ENCODE measurements around the gene PYGB. TPM values are rescaled to one million over a fixed set of nuclear protein-coding genes. Genes with fewer than 3 reads are reported as not detected.

PYGB gene
- total and polyA plus RNA-seq, 2 donors (not counting 1 experiment from before 2014, with no cell fraction given): 22.5 to 30.6 TPM

DNA sequence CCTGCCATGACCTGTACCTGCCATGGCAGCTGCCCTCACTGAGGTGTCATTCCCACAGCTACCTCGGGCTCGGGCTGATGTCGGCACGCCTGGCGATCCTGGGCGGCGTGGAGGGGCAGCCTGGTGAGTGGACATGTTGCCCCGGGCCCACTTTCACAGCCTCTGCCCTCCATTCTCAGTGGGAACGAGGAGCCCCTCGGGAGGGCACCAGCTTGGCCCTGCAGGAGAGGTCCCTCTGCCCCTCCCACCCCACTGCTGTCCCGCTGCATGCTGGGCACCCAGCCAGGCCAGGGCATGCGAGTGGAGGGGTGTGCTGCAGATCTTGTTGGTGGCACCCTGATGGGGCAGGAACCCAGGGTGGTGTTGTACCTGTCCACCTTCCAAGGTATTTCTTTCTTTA lies 29.4 kb upstream of the PYGB start:
- Histone ChIP-seq H3K27me3 (replicated peaks in 1 of 4; ENCODE audit: control extremely low read depth in 1 of 4, control insufficient read depth in 3 of 4, insufficient read depth in 4 of 4, low read length in 3 of 4) (no peaks in the 10 kb centered on the region), H4K20me1 (ENCODE audit: control insufficient read depth, insufficient read depth, low read length, poor library complexity, severe bottlenecking) (no peaks in the 10 kb centered on the region), H3K36me3 (replicated peaks in 1 of 2; ENCODE audit: control extremely low read depth in 1 of 2, control insufficient read depth in 1 of 2, extremely low read depth in 1 of 2, insufficient read depth in 2 of 2, low read length in 1 of 2) (peaks cover 4 to 20% of the 10 kb centered on the region in 2 experiments), H3K9me3 (ENCODE audit: control extremely low read depth in 1 of 3, control insufficient read depth in 2 of 3, insufficient read depth in 1 of 3, low read length in 2 of 3) (no peaks in the 10 kb centered on the region), H3K4me1 (ENCODE audit: control insufficient read depth in 2 of 2, insufficient read depth in 2 of 2, low read length in 2 of 2) (no peaks in the 10 kb centered on the region), H3K4me2 (replicated peaks; ENCODE audit: low read depth, low read length, poor library complexity, severe bottlenecking) (no peak overlapping the region), H3K4me3 (ENCODE audit: control extremely low read depth in 1 of 5, extremely low read depth in 1 of 5, insufficient read depth in 1 of 5, low read depth in 2 of 5, low read length in 4 of 5) (no peak overlapping the region), H3K27ac (ENCODE audit: low read length in 2 of 2) (no peak overlapping the region), H3K79me2 (ENCODE audit: control insufficient read depth, insufficient read depth, low read length) (no peaks in the 10 kb centered on the region), H2AFZ (ENCODE audit: insufficient read depth, low read depth, low read length, poor library complexity, severe bottlenecking) (no peak overlapping the region), H3K9ac (ENCODE audit: low read length) (no peak overlapping the region)
- ChIA-PET POLR2A (no interaction called here), CTCF (no interaction called here)
- H3K27me3 Mint-ChIP-seq: no peaks in the 10 kb centered on the region
- ATAC-seq (ENCODE audit: low read depth): no peak
- no peak overlapping the region for H3K4me3 Mint-ChIP-seq
- intact Hi-C loops (cut with micrococcal nuclease): no loop called here
- H3K9me3 Mint-ChIP-seq (ENCODE audit: insufficient read depth): no peaks in the 10 kb centered on the region
- 95% methylated on average over 7 of the region's 12 CpGs for WGBS (ENCODE audit: insufficient coverage)
- H3K4me1 Mint-ChIP-seq: no peaks in the 10 kb centered on the region
- no peak for DNase-seq
- no peak overlapping the region for H3K27ac Mint-ChIP-seq
- no peak for TF ChIP-seq EZH2 (IDR thresholded peaks at IDR 0.05; ENCODE audit: borderline replicate concordance, insufficient read depth, low read depth, low read length, poor library complexity, severe bottlenecking)
- TF ChIP-seq, protein P1, sequence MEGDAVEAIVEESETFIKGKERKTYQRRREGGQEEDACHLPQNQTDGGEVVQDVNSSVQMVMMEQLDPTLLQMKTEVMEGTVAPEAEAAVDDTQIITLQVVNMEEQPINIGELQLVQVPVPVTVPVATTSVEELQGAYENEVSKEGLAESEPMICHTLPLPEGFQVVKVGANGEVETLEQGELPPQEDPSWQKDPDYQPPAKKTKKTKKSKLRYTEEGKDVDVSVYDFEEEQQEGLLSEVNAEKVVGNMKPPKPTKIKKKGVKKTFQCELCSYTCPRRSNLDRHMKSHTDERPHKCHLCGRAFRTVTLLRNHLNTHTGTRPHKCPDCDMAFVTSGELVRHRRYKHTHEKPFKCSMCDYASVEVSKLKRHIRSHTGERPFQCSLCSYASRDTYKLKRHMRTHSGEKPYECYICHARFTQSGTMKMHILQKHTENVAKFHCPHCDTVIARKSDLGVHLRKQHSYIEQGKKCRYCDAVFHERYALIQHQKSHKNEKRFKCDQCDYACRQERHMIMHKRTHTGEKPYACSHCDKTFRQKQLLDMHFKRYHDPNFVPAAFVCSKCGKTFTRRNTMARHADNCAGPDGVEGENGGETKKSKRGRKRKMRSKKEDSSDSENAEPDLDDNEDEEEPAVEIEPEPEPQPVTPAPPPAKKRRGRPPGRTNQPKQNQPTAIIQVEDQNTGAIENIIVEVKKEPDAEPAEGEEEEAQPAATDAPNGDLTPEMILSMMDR (IDR thresholded peaks at IDR 0.05): no peak

DNA sequence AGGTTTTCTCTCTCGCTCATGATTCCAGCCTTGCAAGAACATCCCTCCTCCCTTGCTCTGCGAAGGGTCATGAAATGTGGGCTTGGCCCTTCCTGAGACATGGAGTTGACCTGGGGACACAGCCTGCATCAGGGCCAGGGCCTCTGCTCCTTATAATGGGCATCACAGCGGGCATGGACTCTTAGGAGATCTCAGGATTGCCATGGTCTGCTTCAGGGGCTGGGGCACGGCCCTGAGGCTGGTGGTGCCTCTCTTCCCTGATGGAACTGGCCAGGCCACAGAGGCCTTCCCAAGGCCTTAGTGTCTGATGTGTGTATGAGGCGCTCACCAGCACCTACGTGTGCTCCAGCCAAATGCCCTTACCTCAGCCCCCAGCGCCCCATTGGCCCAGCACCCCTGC lies 28.5 kb upstream of the PYGB start:
- no peak overlapping the region for H3K27ac ChIP-seq (ENCODE audit: low read length in 2 of 2)
- 100% methylated on average over 4 of the region's 7 CpGs for WGBS (ENCODE audit: insufficient coverage)
- no peak for DNase-seq
- ChIA-PET CTCF (no interaction called here), POLR2A (no interaction called here)
- TF ChIP-seq, protein P1 (IDR thresholded peaks at IDR 0.05): no peak
- TF ChIP-seq EZH2 (IDR thresholded peaks at IDR 0.05; ENCODE audit: borderline replicate concordance, insufficient read depth, low read depth, low read length, poor library complexity, severe bottlenecking): no peak
- no peaks in the 10 kb centered on the region for H4K20me1 ChIP-seq (ENCODE audit: control insufficient read depth, insufficient read depth, low read length, poor library complexity, severe bottlenecking)
- no peak for ATAC-seq (ENCODE audit: low read depth)
- H3K4me3 Mint-ChIP-seq: no peak overlapping the region
- H3K9me3 Mint-ChIP-seq (ENCODE audit: insufficient read depth): no peaks in the 10 kb centered on the region
- no peak overlapping the region for H3K4me3 ChIP-seq (ENCODE audit: control extremely low read depth in 1 of 5, extremely low read depth in 1 of 5, insufficient read depth in 1 of 5, low read depth in 2 of 5, low read length in 4 of 5)
- H3K4me2 ChIP-seq (replicated peaks; ENCODE audit: low read depth, low read length, poor library complexity, severe bottlenecking): no peak overlapping the region
- H3K4me1 ChIP-seq (ENCODE audit: control insufficient read depth in 2 of 2, insufficient read depth in 2 of 2, low read length in 2 of 2): no peaks in the 10 kb centered on the region
- H3K79me2 ChIP-seq (ENCODE audit: control insufficient read depth, insufficient read depth, low read length): no peaks in the 10 kb centered on the region
- no peaks in the 10 kb centered on the region for H3K9me3 ChIP-seq (ENCODE audit: control extremely low read depth in 1 of 3, control insufficient read depth in 2 of 3, insufficient read depth in 1 of 3, low read length in 2 of 3)
- H2AFZ ChIP-seq (ENCODE audit: insufficient read depth, low read depth, low read length, poor library complexity, severe bottlenecking): no peak overlapping the region
- H3K9ac ChIP-seq (ENCODE audit: low read length): no peak overlapping the region
- no peaks in the 10 kb centered on the region for H3K27me3 Mint-ChIP-seq
- no peak overlapping the region for H3K27ac Mint-ChIP-seq
- H3K36me3 ChIP-seq (replicated peaks in 1 of 2; ENCODE audit: control extremely low read depth in 1 of 2, control insufficient read depth in 1 of 2, extremely low read depth in 1 of 2, insufficient read depth in 2 of 2, low read length in 1 of 2): peaks cover 4 to 20% of the 10 kb centered on the region in 2 experiments
- H3K4me1 Mint-ChIP-seq: no peaks in the 10 kb centered on the region
- intact Hi-C loops (cut with micrococcal nuclease): no loop called here
- H3K27me3 ChIP-seq (replicated peaks in 1 of 4; ENCODE audit: control extremely low read depth in 1 of 4, control insufficient read depth in 3 of 4, insufficient read depth in 4 of 4, low read length in 3 of 4): no peaks in the 10 kb centered on the region

All from B cell (primary cell).